MM.1S (cell line): ENCODE data around the gene HECTD4.
"Not testable (repeated sequence)": the region's sequence is repeated elsewhere in the genome, so short reads cannot be mapped to it uniquely, and the experiment has no call there.

Source experiments
- DNase-seq: peaks from one replicate; pipeline ENCODE4 v3.0.0-alpha.2; 2015
- H2AFZ ChIP-seq: fragments of 300-600 bp; sonication (generic); 2 replicates; pipeline ENCODE4 v1.6.0; 2016; ENCODE audit warnings: antibody characterized with exemption, low read length
- H3F3A ChIP-seq: fragments of 300-600 bp; sonication (generic); 2 replicates; pipeline ENCODE4 v1.6.1; 2016; ENCODE audit warnings: mild to moderate bottlenecking, antibody characterized with exemption, low read length, moderate library complexity, mixed read lengths; ENCODE audit not compliant: insufficient read depth
- H3K27ac ChIP-seq: fragments of 300-600 bp; sonication (generic); 2 replicates; pipeline ENCODE4 v1.5.1; 2016; ENCODE audit warnings: mild to moderate bottlenecking, low read length
- H3K27me3 ChIP-seq: fragments of 300-600 bp; sonication (generic); replicated peaks from 2 replicates; pipeline ENCODE4 v1.6.0; 2016; ENCODE audit warnings: low read length; ENCODE audit not compliant: insufficient read depth
- H3K36me3 ChIP-seq: fragments of 300-600 bp; sonication (generic); replicated peaks from 2 replicates; pipeline ENCODE4 v1.6.1; 2016; ENCODE audit warnings: mild to moderate bottlenecking, low read length, mixed read lengths; ENCODE audit not compliant: insufficient read depth
- H3K4me1 ChIP-seq: fragments of 300-600 bp; sonication (generic); 2 replicates; pipeline ENCODE4 v1.6.1; 2016; ENCODE audit warnings: low read length, mixed read lengths
- H3K4me2 ChIP-seq: fragments of 300-600 bp; sonication (generic); 2 replicates; pipeline ENCODE4 v1.6.0; 2016; ENCODE audit warnings: low read depth, low read length
- H3K4me3 ChIP-seq: fragments of 300-600 bp; sonication (generic); 2 replicates; pipeline ENCODE4 v1.5.1; 2016; ENCODE audit warnings: low read length, mixed read lengths
- H3K79me2 ChIP-seq: fragments of 300-600 bp; sonication (generic); 2 replicates; pipeline ENCODE4 v1.6.1; 2016; ENCODE audit warnings: mixed run types, low read length, mixed read lengths
- H3K9ac ChIP-seq: fragments of 300-600 bp; sonication (generic); 2 replicates; pipeline ENCODE4 v1.6.1; 2016; ENCODE audit warnings: low read length, mixed read lengths
- H3K9me2 ChIP-seq: fragments of 300-600 bp; sonication (generic); replicated peaks from 2 replicates; pipeline ENCODE4 v1.6.1; 2016; ENCODE audit warnings: mild to moderate bottlenecking, low read length, mixed read lengths; ENCODE audit not compliant: insufficient read depth
- H3K9me3 ChIP-seq: fragments of 300-600 bp; sonication (generic); replicated peaks from 2 replicates; pipeline ENCODE4 v1.6.1; 2016; ENCODE audit warnings: mild to moderate bottlenecking, low read length, mixed read lengths; ENCODE audit not compliant: insufficient read depth
- H4K20me1 ChIP-seq: fragments of 300-600 bp; sonication (generic); 2 replicates; pipeline ENCODE4 v1.6.1; 2016; ENCODE audit warnings: mild to moderate bottlenecking, low read length, moderate library complexity, mixed read lengths; ENCODE audit not compliant: insufficient read depth
- EZH2 ChIP-seq: fragments of 300-600 bp; sonication (generic); optimal IDR thresholded peaks from 2 replicates; pipeline ENCODE3; 2017; ENCODE audit warnings: low read depth, mild to moderate bottlenecking, antibody characterized with exemption, low read length, mixed read lengths
- EZH2phosphoT487 ChIP-seq: fragments of 300-600 bp; sonication (generic); IDR thresholded peaks from 2 replicates; pipeline ENCODE4 v1.6.1; 2018; ENCODE audit warnings: antibody characterized with exemption, low read length
- TF ChIP-seq, protein P1 (sequence below): fragments of 300-600 bp; sonication (generic); IDR thresholded peaks from 2 replicates; pipeline ENCODE4 v1.5.1; 2016; ENCODE audit warnings: antibody characterized with exemption, low read length, mixed read lengths

The HECTD4 gene

DNA sequence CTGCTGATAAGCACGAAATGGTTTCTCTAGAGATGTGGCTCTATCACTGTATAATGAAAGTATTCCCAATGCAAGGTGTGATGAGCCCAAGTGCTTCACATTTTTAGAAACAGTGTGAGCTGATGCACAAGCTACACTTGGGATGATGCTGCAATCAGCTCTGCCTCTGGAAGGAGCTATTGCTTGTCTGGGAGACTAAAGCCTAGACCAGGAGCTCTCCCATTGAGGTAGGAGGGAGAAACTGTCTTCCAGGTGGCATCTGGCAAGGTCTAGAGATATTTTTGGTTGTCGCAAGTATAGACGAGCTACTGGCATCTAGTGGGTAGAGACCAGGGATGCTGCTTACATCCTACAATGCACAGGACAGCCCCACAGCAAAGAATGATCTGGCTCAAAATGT, 42.0 kb downstream of the HECTD4 start:
- H3K9ac ChIP-seq = no peak overlapping the region
- no peaks in the 10 kb centered on the region for H3K9me2 ChIP-seq
- H3K36me3 ChIP-seq = no peaks in the 10 kb centered on the region
- no peak overlapping the region for H3K4me3 ChIP-seq
- no peaks in the 10 kb centered on the region for H3F3A ChIP-seq
- TF ChIP-seq EZH2phosphoT487 = no peak
- TF ChIP-seq, protein P1, sequence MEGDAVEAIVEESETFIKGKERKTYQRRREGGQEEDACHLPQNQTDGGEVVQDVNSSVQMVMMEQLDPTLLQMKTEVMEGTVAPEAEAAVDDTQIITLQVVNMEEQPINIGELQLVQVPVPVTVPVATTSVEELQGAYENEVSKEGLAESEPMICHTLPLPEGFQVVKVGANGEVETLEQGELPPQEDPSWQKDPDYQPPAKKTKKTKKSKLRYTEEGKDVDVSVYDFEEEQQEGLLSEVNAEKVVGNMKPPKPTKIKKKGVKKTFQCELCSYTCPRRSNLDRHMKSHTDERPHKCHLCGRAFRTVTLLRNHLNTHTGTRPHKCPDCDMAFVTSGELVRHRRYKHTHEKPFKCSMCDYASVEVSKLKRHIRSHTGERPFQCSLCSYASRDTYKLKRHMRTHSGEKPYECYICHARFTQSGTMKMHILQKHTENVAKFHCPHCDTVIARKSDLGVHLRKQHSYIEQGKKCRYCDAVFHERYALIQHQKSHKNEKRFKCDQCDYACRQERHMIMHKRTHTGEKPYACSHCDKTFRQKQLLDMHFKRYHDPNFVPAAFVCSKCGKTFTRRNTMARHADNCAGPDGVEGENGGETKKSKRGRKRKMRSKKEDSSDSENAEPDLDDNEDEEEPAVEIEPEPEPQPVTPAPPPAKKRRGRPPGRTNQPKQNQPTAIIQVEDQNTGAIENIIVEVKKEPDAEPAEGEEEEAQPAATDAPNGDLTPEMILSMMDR = no peak
- H4K20me1 ChIP-seq = no peaks in the 10 kb centered on the region
- peaks cover 32% of the 10 kb centered on the region for H3K79me2 ChIP-seq
- no peak for DNase-seq
- no peaks in the 10 kb centered on the region for H3K4me1 ChIP-seq
- no peak overlapping the region for H3K27ac ChIP-seq
- no peaks in the 10 kb centered on the region for H3K27me3 ChIP-seq
- no peak overlapping the region for H2AFZ ChIP-seq
- H3K4me2 ChIP-seq = no peak overlapping the region
- H3K9me3 ChIP-seq = no peaks in the 10 kb centered on the region

DNA sequence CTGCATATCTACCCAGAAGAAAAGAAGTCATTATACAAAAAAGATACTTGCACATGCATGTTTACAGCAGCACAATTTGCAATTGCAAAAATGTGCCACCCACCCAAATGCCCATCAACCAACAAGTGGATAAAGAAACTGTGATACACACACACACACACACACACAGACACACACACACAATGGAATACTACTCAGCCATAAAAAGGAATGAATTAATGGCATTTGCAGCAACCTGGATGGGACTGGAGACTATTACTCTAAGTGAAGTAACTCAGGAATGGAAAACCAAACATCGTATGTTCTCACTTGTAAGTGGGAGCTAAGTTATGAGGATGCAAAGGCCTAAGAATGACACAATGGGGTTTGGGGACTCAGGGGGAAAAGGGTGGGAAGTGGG, 47.2 kb downstream of the HECTD4 start:
- not testable (repeated sequence) for H3K79me2 ChIP-seq, H3F3A ChIP-seq, DNase-seq, H2AFZ ChIP-seq, H3K9me3 ChIP-seq, H3K9ac ChIP-seq, H3K36me3 ChIP-seq, H4K20me1 ChIP-seq, H3K9me2 ChIP-seq, H3K4me1 ChIP-seq, H3K4me3 ChIP-seq, H3K27me3 ChIP-seq, H3K27ac ChIP-seq, H3K4me2 ChIP-seq

DNA sequence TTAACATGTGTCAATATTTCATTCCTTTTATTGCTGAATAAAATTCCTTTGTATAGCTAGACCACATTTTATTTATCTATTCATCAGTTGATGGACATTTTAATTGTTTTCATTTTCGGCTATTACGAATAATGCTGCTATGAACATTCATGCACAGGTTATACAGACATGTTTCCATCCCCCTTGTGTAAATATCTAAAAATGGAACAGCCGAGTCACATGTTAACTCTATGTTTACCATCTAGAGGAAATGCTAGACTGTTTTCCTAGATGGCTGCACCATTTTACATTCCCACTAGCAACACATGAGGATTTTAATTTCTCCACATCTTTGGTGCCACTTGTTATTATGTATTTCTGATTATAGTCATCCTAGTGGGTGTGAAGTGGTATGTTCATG, 49.2 kb downstream of the HECTD4 start:
- H3K9ac ChIP-seq = no peak overlapping the region
- TF ChIP-seq, protein P1 = no peak
- TF ChIP-seq EZH2phosphoT487 (no peak), EZH2 (no peak)
- no peaks in the 10 kb centered on the region for H3K27me3 ChIP-seq
- no peaks in the 10 kb centered on the region for H3K9me2 ChIP-seq
- no peaks in the 10 kb centered on the region for H3K4me1 ChIP-seq
- H3K4me3 ChIP-seq = no peak overlapping the region
- no peaks in the 10 kb centered on the region for H3F3A ChIP-seq
- H4K20me1 ChIP-seq = no peaks in the 10 kb centered on the region
- H3K79me2 ChIP-seq = no peaks in the 10 kb centered on the region
- no peak overlapping the region for H3K27ac ChIP-seq
- no peaks in the 10 kb centered on the region for H3K9me3 ChIP-seq
- DNase-seq = no peak
- H3K36me3 ChIP-seq = no peaks in the 10 kb centered on the region
- H2AFZ ChIP-seq = no peak overlapping the region
- H3K4me2 ChIP-seq = no peak overlapping the region

DNA sequence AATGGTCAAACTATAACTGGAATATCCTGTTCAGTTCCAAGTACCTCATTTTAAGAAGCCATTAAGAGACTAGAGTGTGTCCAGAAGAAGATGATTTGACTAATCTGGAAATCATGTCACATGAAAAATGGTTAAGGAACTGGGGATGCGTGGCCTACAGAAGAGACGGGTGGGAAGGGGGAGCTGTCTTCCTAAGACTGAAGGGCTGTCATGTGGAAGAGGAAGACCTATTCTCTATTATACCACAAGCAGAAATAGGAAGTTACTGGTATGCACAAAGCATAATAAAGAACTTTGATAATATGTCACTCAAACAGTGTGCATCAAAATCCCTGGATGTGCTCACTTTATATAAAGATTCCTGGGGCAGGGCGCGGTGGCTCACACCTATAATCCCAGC, 50.3 kb downstream of the HECTD4 start:
- no peaks in the 10 kb centered on the region for H3K9me3 ChIP-seq
- no peaks in the 10 kb centered on the region for H3K79me2 ChIP-seq
- H3K9ac ChIP-seq = no peak overlapping the region
- H3K4me3 ChIP-seq = no peak overlapping the region
- H3F3A ChIP-seq = no peaks in the 10 kb centered on the region
- H3K4me2 ChIP-seq = no peak overlapping the region
- H3K36me3 ChIP-seq = no peaks in the 10 kb centered on the region
- no peaks in the 10 kb centered on the region for H3K9me2 ChIP-seq
- H4K20me1 ChIP-seq = no peaks in the 10 kb centered on the region
- TF ChIP-seq, protein P1 = no peak
- no peak for TF ChIP-seq EZH2phosphoT487
- no peak for TF ChIP-seq EZH2
- no peak overlapping the region for H2AFZ ChIP-seq
- no peak overlapping the region for H3K27ac ChIP-seq
- H3K4me1 ChIP-seq = no peaks in the 10 kb centered on the region
- no peak for DNase-seq
- H3K27me3 ChIP-seq = no peaks in the 10 kb centered on the region
